Endothelial cell of umbilical vein (primary cell): ENCODE results near the gene FHIT.

Experiments used
- CTCF ChIP-seq, 2 donors: IDR thresholded peaks; 1 replicate in 1 of 2; 2 replicates in 1 of 2; pipeline ENCODE4 v1.5.1; 2011; ENCODE audit warnings: low read length in 2 of 2, mild to moderate bottlenecking in 2 of 2, moderate library complexity in 2 of 2, control low read depth in 1 of 2, inconsistent platforms in 1 of 2, low read depth in 1 of 2; ENCODE audit not compliant: insufficient read depth in 1 of 2; ENCODE audit errors: extremely low read depth in 1 of 2
- EZH2 ChIP-seq: IDR thresholded peaks from 2 replicates; pipeline ENCODE4 v1.6.1; 2012; ENCODE audit warnings: borderline replicate concordance, low read depth, mild to moderate bottlenecking, moderate library complexity, low read length, inconsistent platforms; ENCODE audit not compliant: severe bottlenecking
- MAX ChIP-seq: IDR thresholded peaks from 2 replicates; pipeline ENCODE4 v1.6.1; 2011; ENCODE audit not compliant: insufficient read depth, insufficient read length
- POLR2A ChIP-seq: IDR thresholded peaks from 2 replicates; pipeline ENCODE4 v1.6.1; 2012; ENCODE audit warnings: low read depth, mild to moderate bottlenecking, control low read depth, low read length
- POLR2AphosphoS5 ChIP-seq: IDR thresholded peaks from 2 replicates; pipeline ENCODE4 v1.6.1; 2012; ENCODE audit warnings: low read depth, mild to moderate bottlenecking, control low read depth, low read length, moderate library complexity; ENCODE audit not compliant: insufficient read depth

GRCh38 chr3:60998858-60999257, 252.4 kb downstream of the FHIT start:
- no peak for TF ChIP-seq POLR2A
- TF ChIP-seq EZH2: no peak
- no peak for TF ChIP-seq CTCF (IDR thresholded peaks at IDR 0.05; ENCODE audit: extremely low read depth in 1 of 2, insufficient read depth in 1 of 2, low read depth in 1 of 2, low read length in 2 of 2)
- no peak for TF ChIP-seq POLR2AphosphoS5
- TF ChIP-seq MAX: no peak
